Activated naive CD8-positive, alpha-beta T cell treated with anti-CD3 and anti-CD28 coated beads, Interleukin-2, amount 50 U/mL, for 16 hours (primary cell): ENCODE data around the gene CBFB.
"Not testable (repeated sequence)": the region's sequence is repeated elsewhere in the genome, so short reads cannot be mapped to it uniquely, and the experiment has no call there.

Experiments
- DNase-seq: peaks from one replicate; pipeline ENCODE4 v3.0.0-alpha.2; 2020; ENCODE audit warnings: low read depth, low spot score

CBFB gene

GRCh38 chr16:67093098-67093726 is 64.3 kb downstream of the CBFB start:
- no peak for DNase-seq

GRCh38 chr16:67098599-67098998 is 69.7 kb downstream of the CBFB start:
- no peak for DNase-seq

GRCh38 chr16:67100569-67101310 is 71.8 kb downstream of the CBFB start:
- no peak for DNase-seq

GRCh38 chr16:67101311-67102082 is 72.5 kb downstream of the CBFB start:
- no peak for DNase-seq

- DNase-seq = no peak
Measured at GRCh38 chr16:67104061-67104460, 75.1 kb downstream of the CBFB start.

GRCh38 chr16:67104845-67105244 is 75.9 kb downstream of the CBFB start:
- DNase-seq = no peak

GRCh38 chr16:67105246-67105645 is 76.3 kb downstream of the CBFB start:
- DNase-seq = no peak

- DNase-seq = no peak
Measured at GRCh38 chr16:67105881-67106280, 76.9 kb downstream of the CBFB start.

- no peak for DNase-seq
Measured at GRCh38 chr16:67108489-67108888, 79.5 kb downstream of the CBFB start.

- no peak for DNase-seq
Measured at GRCh38 chr16:67108931-67109406, 80.0 kb downstream of the CBFB start.

- DNase-seq = peak; percentile 84
Measured at GRCh38 chr16:67109407-67110135, 80.6 kb downstream of the CBFB start, which contains the start of gene PHAF1. TSS of gene PHAF1 (plus strand) at chr16:67109941. CDS start at chr16:67110176, 235 bp downstream.

- DNase-seq = no peak
Measured at GRCh38 chr16:67111951-67112444, 83.0 kb downstream of the CBFB start.

- DNase-seq = no peak
Measured at GRCh38 chr16:67112591-67113399, 83.8 kb downstream of the CBFB start.

- DNase-seq = no peak
Measured at GRCh38 chr16:67114793-67115192, 85.8 kb downstream of the CBFB start.

- no peak for DNase-seq
Measured at GRCh38 chr16:67115639-67116038, 86.7 kb downstream of the CBFB start.

GRCh38 chr16:67116388-67117311 is 87.7 kb downstream of the CBFB start:
- DNase-seq = no peak

- no peak for DNase-seq
Measured at GRCh38 chr16:67117716-67118115, 88.8 kb downstream of the CBFB start.

GRCh38 chr16:67120025-67120424 is 91.1 kb downstream of the CBFB start:
- DNase-seq = no peak

- not testable (repeated sequence) for DNase-seq
Measured at GRCh38 chr16:67122799-67123198, 93.8 kb downstream of the CBFB start.
